HG03066 (cell line): ENCODE measurements around the gene CFAP97D1.
A peak's percentile ranks its signal among the peaks of the same experiment; 100 is the strongest.

Experiments used
- ATAC-seq: cut with Tn5 transposase; IDR thresholded peaks from one replicate; pipeline ENCODE4 v1.9.1; 2021; ENCODE audit warnings: low read depth; ENCODE audit not compliant: unreplicated experiment

Gene CFAP97D1

DNA sequence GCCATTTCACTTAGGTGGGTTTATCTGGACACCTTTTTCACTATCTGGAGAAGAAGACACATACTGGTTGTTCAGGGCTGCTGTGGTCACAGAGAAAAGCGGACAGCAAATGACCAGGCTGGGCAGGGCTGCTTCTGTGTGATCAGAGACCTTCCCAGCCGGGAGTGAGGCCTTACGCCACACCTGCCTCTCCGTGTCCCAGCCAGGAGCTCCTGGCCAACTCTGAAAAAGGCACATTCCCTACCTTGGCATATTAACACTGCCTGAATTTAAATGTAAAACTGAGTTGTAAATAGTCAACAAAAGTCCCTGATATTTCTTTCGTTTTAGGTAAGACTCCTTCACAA lies 12.5 kb upstream of the CFAP97D1 start:
- no peak for ATAC-seq

DNA sequence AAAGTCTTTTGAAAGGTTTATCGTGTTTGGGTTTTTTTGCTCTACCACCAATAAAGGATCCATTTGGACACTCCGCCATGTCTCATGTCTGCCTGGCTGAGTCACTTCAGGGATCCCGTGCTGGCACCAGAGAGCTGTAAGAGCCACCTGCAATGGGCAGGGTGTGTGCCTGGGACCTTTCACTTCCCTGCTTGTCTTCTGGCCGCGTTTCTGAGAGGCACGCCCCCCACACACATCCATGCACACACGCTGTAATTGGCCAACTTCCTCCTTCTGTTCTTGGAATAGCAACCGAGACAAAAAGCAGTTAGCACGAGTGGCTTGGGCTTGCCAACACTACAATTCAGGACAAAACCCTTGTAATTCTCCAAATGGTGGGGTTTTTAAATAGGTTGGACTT lies 11.9 kb upstream of the CFAP97D1 start:
- no peak for ATAC-seq

DNA sequence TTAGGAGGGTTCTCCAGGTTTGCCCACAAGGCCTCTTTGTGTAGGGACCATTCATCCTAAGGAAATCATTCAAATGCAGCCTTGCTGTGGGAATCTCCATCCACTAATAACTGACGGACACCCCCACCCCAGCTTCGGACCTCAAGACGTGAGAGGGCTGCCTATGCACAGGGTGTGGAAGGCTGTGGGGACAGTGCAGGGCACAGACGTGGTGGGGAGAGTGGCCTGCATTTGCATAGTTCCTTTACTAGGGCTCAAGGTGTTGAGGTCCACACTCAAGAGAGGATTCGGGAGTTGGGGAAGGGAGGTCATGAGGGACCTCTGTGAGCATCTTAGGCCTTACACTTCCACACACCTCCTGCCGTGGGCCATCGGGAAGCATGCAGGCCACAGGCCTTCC lies 11.3 kb upstream of the CFAP97D1 start:
- no peak for ATAC-seq

DNA sequence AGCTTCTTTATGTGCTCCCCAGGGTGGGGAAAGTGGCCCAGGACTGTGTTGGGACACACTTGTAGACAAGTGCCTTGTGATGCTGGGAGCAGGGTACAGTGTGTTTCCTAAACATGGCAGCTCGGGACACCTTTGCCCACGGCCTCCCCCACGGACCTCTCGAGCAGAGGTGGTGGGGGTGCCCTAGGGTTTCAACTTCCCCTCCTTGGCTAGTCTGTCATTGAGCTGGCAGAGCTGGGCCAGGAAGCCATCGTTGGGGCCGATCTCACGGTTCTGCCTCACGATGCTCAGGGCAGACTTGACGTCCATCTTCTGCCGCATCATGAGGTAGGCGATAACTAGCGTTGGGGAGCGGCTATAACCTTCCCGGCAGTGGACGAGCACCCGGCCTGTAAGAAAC lies 10.8 kb upstream of the CFAP97D1 start:
- no peak for ATAC-seq

DNA sequence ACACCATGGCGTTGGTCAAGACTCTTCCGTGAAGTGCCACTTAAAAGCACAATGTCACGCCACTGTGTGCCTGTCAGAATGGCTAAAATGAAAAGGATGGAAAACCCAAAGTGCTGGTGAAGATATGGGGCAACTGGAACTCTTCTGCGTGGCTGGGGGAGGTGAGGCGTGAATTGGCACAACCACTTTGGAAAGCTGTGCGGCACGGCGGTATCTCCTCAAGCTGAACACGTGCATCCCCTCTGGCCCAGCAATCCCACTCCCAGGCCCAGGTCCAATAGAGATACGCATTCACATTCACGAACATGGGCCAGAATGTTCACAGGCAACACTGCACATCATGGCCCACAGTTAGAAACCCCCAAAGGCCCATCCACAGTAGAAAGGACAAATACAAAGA lies 10.4 kb upstream of the CFAP97D1 start:
- ATAC-seq = no peak

DNA sequence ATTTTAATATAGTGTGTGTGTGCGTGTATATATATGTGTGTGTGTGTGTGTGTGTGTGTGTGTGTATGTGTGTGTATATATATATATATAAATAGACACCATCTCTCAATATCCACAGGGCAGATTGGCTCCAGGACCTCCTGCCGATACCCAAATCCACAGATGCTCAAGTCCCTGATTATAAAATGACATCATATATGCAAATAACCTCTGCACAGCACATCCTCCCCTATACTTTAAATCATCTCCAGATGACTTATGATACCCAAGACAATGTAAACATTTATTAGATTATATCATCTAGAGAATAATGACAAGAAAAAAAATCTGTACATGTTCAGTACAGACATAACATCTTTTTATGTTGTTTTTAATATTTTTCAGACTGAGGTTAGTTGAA lies 9.3 kb upstream of the CFAP97D1 start:
- ATAC-seq = no peak

DNA sequence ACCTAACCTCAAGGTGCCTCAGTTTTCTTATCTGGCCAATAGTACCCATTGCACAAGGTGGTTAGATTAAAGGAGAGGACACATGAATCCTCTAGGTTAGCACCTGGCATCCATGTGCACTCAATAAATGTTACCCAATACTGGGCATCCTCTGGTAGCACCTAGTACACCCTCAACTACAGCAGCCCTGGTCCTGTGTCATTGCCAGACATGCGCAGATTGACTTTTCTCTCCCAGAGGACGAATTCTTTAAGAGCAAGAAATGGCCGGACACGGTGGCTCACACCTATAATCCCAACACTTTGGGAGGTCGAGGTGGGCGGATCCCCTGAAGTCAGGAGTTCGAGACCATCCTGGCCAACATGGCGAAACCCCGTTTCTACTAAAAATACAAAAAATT lies 8.8 kb upstream of the CFAP97D1 start:
- ATAC-seq = no peak

DNA sequence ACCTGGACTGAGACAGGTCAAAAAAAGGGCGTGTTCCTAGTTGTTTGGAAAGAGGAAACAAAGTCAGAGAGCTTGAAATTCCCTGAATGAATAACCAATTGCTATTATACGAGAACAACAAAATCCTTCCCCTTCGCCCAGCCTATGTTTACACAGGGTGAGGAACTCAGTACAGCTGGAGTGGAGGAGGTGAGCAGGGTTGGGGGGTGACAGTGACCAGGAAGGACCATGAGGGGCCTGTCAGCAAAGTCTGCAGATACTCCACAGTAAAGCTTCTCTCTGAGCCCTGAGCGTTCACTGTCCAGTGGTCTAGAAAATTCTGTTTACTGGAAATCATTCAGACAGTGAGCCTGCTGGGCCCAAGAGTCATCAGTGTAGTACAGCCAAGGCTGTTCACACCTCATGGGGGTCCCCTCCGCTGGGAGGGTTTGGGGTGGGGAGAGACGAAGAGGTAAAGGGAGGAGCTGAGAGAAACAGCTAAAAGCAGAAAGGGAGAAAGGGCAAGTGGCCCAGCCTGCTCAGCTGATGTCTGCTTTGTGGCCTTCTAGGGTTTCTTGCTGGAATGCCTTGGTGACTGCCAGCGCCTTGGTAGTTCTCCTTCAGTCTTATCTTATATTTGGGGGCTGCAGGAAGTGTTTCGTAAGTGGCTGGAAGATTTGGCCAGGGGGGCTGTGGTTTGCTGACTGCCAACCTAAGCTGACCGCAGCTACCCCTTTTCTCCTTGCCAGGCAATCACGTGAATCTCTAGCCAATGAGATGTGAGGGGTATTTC lies 7.2 kb upstream of the CFAP97D1 start:
- no peak for ATAC-seq

DNA sequence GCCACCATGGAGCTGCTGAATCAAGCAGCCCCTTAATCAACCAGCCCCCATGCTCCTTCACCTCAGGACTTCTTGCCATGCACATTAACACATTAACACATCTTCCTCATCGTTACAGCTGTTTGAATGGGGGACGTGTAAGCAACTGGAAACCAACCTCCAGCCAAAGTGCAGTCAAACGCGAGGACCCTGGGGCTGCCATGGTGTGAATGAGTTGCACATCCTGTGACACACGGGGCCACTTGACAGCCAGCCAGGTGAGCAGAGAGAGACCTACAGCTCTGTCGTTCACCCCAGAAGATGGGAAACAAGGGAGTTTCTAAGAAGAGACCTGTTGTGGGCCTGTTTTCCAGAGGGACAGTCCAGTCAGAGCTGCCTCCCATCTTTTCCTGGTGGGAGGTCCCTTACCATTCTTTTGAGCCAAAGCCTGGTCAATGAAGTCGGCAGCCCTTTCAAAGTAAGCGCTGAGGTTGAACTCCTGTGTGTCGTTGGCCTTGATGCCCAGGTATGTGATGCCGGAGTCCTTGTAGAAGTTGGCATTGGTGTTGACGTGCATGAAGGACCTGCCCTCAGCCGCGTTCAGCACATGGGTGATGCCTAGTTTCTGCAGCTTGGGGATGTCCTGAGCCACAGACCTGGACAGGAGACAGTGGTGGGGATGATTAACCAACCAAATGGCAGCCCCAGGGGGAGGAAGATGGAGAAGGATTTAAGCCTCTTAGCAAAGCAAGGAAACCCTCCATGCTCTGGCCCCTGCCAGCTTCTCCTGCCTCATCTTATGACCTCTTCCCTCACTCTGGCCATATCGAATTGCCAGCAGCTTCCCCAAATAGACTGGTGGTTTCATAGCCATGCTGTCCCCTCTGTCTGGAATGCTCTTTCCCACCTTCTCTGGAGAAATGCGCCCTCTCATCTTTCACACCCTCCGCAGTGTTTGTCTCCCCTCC lies 5.7 kb upstream of the CFAP97D1 start:
- ATAC-seq = no peak

DNA sequence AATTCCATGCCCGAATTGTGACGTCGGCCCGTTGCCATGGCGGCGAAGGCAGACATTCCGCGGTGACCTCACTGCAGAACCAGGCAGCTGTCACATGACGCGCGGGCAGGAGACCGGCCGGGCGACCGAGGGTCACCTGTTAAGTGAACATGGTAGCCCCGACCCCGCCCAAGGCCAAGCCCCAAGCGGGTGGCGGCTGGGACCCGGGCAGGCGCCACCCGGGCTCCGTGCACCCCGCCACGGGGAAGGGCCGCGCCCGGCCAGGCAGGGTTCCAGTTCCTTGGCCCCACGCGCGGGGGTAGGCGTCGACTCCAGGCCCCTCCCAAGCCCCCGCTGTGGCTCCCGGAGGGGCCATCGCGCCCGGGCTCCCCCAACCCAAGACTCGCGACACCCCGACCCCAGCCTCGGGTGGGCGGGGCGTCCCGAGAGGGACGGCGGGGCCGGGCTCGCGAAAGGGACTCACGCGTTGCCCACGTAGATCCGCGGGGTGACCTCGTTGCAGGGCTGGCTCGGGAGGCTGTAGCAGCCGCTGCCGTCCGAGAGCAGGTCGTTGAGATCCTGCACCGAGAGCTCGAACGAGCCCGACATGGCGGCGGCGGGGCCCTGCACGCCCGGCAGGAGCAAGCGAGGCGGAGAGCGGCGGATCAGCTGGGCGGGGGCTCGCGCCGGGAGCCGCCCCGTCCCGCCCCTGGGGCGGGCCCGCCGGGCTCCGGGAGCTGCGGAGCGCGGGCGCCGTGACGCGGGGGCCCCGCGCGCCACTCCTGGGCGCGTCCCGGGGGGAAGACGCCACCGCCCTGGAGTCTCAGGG lies 1.7 kb upstream of the CFAP97D1 start, which contains the start of gene DUSP3:
Gene DUSP3, minus strand, starts transcription at position 641 of the 808 bp plus-strand sequence. Its CDS starts 53 bp downstream, at position 588.
- peak; percentile 73 for ATAC-seq

DNA sequence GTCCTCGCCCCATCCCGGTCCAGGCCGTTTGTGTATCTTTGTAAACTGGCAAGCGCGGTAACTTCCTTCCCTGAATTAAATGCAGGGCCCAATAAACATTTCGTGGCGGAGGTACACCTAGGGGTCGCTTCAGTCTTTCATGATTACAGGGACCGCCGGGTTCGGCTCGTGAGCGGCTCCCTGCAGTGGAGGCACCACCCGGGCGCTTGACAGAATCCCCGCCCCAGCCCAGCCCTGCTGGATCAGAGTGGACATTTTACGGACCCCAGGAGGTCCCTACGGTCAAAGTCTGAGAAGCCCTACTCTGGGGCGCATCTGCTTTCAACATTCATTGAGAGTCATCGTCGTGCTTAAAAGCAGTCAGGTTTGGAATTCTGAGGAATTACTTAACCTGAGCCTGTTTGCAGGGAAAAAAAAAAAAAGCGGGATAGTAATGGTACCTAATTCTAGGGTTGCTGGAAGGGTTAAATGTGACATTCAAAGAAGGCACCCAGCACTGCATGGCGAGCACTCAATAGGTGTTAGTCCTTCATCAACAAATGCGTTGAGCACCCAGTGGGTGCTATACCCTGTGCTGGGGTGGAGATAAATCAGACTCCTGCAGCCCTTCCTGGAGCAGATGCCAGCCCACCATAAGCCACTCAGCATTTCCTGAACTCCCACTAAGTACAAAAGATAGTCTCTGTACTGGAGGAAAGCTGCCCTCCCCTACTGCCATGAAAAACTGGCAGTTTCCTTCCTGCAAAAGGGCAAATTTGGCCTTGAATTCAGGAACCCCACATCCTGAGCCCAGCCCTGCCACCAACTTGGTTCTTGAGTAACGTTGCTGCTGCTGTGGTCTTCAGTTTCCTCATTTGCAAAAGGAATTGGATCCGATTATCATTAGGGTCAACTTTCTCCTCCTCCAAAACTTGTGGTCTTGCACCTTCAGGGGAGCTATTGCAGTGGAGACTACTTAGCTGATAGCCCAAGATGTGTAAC lies 800 bp upstream of the CFAP97D1 start:
- ATAC-seq = peak; percentile 17

DNA sequence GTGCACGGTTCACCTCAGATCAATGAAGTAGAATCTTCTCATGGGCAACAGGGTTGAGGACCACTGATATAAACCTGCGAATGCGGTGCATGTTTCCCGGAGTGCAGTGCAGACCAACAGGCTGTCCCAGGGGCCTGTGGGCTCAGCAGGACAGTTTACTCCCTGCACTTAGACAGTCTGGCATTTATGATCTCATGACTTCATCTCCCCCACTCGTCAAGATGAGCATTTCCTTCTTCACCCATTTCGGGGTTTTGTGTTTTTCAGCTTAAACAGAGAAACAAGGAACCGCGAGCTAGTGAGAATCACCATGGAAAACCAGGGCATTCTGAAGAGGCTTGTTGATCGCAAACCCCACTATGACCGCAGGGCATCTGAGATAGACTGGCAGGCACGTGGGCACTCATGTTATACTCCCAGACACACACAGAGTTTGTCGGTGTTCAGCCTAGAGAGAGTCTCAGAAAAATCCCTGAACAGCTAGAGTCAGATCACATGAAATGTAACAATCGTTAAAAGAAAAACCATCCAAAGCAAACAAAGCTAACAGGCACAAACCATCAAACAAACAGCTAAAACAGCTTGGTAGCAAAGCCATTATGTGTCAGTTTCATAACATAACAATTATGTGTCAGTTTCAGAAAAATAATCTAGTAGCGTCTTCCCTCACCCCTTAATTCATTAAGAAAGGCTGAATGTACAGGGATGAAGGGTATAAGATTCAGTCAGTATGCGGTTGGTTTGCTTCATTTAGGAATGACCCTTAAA lies 2.9 kb downstream of the CFAP97D1 start:
- no peak for ATAC-seq

DNA sequence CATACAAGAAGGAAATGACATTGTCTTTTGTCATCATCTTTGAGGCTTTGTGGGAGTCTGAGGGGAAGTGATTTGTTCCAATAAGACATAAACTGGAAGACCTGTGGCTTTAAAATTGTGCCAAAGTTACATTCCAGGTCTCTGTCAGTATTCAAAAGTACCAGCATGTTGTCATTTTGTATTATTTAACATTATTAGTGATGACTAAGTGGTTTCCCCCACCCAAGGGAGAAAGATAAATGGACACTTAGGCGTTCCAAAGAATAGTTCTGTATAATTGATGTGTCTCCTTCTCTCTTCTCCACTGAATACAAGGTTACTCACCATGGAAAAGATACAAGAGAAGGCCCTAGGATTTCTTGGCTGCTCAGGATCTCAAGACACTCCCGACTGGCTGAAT lies 3.8 kb downstream of the CFAP97D1 start:
- ATAC-seq = no peak

DNA sequence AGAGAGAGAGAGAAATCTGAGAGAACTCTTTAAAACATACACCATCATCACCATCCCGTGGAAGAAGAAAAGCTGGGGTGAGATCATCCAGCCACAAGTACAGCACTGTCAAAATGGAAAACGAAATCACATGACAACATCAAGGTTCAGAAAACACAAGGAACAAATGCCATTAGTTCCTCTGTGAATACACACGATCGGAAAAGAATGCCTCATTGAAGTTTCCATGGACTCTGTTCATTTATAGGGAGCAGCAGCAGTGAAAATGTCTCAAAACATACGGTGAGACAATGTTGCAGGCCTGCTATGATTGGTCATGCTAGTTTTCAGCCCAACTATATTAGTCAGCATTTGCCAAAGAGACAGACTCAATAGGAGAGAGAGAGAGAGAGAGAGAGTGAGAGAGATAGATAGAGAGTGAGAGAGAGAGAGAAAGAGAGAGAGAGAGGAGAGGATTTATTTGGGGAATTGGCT lies 4.4 kb downstream of the CFAP97D1 start:
- no peak for ATAC-seq

DNA sequence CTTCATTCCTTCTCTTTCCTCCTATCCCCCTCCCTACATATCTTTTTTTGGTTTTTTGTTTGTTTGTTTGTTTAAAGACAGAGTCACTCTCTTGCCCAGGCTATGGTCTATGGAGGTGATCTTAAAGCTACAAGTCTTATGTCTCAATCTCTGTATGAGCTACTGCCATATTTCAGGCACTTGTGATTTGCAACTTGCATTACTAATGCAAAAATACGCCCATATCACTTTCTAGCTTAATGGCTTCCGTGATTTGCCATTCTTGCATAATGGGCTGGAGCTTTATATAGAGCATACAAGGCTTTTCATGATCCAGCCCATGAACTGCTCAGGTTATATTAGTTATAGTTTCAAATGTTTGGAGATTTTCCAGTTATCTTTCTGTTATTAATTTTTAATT lies 7.5 kb downstream of the CFAP97D1 start:
- no peak for ATAC-seq

DNA sequence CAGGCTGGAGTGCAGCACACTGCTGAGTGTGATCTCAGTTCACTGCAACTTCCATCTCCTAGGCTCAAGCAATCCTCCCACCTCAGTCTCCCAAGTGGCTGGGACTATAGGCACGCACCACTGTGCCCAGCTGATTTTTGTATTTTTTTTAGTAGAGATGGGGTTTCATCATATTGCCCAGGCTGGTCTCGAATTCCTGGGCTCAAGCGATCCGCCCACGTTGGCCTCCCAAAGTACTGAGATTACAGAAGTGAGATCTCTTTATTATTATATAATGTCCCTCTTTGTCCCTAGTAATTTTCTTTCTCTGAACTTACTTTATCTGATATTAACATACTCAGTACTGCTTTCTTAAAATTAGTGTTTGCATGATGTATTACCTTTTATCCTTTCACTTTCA lies 8.3 kb downstream of the CFAP97D1 start:
- no peak for ATAC-seq

DNA sequence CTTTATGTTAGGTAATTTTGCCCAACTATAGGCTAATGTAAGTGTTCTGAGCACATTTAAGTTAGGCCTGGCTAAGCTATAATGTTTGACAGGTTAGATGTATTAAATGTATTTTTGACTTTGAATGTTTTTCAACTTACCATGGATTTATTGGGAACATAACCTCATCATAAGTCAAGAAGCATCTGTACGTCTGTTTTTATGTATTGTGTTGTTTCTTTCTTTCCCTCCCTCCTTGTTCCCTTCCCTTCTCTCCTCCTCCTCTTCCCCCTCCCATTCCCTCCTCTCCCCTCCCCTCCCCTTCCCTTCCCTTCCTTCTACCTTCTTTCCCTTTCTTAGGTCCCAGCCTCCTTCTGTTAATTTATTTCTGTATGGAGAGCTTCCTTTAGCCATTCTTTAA lies 9.2 kb downstream of the CFAP97D1 start:
- ATAC-seq = no peak

DNA sequence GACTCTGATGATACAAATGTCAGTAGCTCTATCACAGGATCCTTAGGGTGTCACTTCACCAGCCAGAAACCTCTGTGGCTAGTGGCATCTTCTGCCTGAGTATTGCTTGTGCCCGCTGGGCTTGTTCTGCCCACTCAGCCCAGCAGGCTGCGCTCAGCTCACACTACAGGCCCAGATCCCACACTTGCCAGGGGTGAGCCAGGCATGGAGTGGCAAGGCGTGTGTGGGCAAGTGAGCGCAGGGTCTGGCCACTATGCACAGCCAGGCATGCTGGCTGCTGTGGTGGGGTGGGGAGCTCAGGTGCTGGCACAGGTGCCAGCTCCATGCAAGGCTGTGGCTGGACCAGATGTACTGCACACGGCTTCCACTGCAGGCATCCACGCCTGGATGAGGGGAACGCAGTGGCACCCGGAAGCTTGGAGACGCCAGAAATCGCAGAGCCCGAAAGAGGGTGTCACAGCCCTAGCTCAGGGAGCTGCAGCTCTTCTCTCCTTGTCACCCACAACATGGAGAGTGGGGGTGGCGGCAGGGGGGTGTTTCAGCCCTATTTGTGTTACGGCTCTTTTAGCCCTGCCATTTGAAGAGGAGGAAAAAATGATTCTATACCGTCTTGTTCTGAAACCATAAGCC lies 10.2 kb downstream of the CFAP97D1 start:
- ATAC-seq = no peak
